GM12865 (cell line): Measurements from ENCODE around the gene TSG101.

Experiments used
- DNase-seq: peaks from one replicate; pipeline ENCODE4 v3.0.0; 2010; ENCODE audit warnings: low read depth
- H3K4me3 ChIP-seq: 2 replicates; pipeline ENCODE4 v1.5.1; 2011; ENCODE audit warnings: mild to moderate bottlenecking, low read depth, low read length, control low read depth
- CTCF ChIP-seq: IDR thresholded peaks from 2 replicates; pipeline ENCODE4 v1.5.1; 2011; ENCODE audit warnings: low read length, control low read depth, low read depth, inconsistent platforms; ENCODE audit not compliant: insufficient read depth; ENCODE audit errors: missing control alignments

TSG101 gene

GRCh38 chr11:18526521-18527296 lies at the start of gene TSG101:
TSS of gene TSG101 (minus strand) at chr11:18526942. CDS start at chr11:18526816, 126 bp downstream.
- no peak for TF ChIP-seq CTCF
- DNase-seq, result peak; percentile 95
- H3K4me3 ChIP-seq, result peak within 1 kb of the TSS; percentile 89

- no peak for TF ChIP-seq CTCF
Measured at GRCh38 chr11:18575361-18575760, 48.6 kb upstream of the TSG101 start.

GRCh38 chr11:18567081-18567480 lies 40.3 kb upstream of the TSG101 start:
- no peak overlapping the region for H3K4me3 ChIP-seq
- DNase-seq, result no peak
- TF ChIP-seq CTCF, result no peak

More at GRCh38 chr11:18575361-18575760, 48.6 kb upstream of the TSG101 start:
- DNase-seq, result no peak
- H3K4me3 ChIP-seq, result no peak overlapping the region

- no peak overlapping the region for H3K4me3 ChIP-seq
- DNase-seq, result no peak
- TF ChIP-seq CTCF, result no peak
Measured at GRCh38 chr11:18566406-18566805, 39.7 kb upstream of the TSG101 start.

- DNase-seq, result no peak
- no peak for TF ChIP-seq CTCF
- no peak overlapping the region for H3K4me3 ChIP-seq
Measured at GRCh38 chr11:18564149-18564548, 37.4 kb upstream of the TSG101 start.

GRCh38 chr11:18563090-18563730 lies 36.5 kb upstream of the TSG101 start:
- TF ChIP-seq CTCF, result no peak
- DNase-seq, result no peak
- no peak overlapping the region for H3K4me3 ChIP-seq
